Measurements from ENCODE around the gene USP15.
A peak's percentile ranks its signal among the peaks of the same experiment; 100 is the strongest.

USP15 gene

GRCh38 chr12:62382526-62382925 is 122.3 kb downstream of the USP15 start:
- H3K9ac ChIP-seq (ENCODE audit: low read length), result no peak overlapping the region
- H3K27me3 ChIP-seq (ENCODE audit: control insufficient read depth, insufficient read depth, low read length), result no peaks in the 10 kb centered on the region
- no peak overlapping the region for H3K27ac ChIP-seq (ENCODE audit: low read length)
- H3K4me3 ChIP-seq (ENCODE audit: low read length), result no peak overlapping the region
- no peaks in the 10 kb centered on the region for H3K36me3 ChIP-seq (ENCODE audit: control insufficient read depth, low read depth, low read length)
- H3K9me3 ChIP-seq (ENCODE audit: control insufficient read depth, low read depth, low read length), result no peaks in the 10 kb centered on the region
- H3K4me1 ChIP-seq (ENCODE audit: control insufficient read depth, low read depth, low read length), result no peaks in the 10 kb centered on the region

GRCh38 chr12:62396750-62397149 is 136.5 kb downstream of the USP15 start:
- H3K9ac ChIP-seq (ENCODE audit: low read length), result no peak overlapping the region
- no peaks in the 10 kb centered on the region for H3K4me1 ChIP-seq (ENCODE audit: control insufficient read depth, low read depth, low read length)
- H3K27ac ChIP-seq (ENCODE audit: low read length), result no peak overlapping the region
- H3K36me3 ChIP-seq (ENCODE audit: control insufficient read depth, low read depth, low read length), result peaks cover 20% of the 10 kb centered on the region
- no peak overlapping the region for H3K4me3 ChIP-seq (ENCODE audit: low read length)
- no peaks in the 10 kb centered on the region for H3K27me3 ChIP-seq (ENCODE audit: control insufficient read depth, insufficient read depth, low read length)
- H3K9me3 ChIP-seq (ENCODE audit: control insufficient read depth, low read depth, low read length), result no peaks in the 10 kb centered on the region

GRCh38 chr12:62400135-62400534 is 139.9 kb downstream of the USP15 start:
- Histone ChIP-seq H3K4me3 (ENCODE audit: low read length) (no peak overlapping the region), H3K36me3 (ENCODE audit: control insufficient read depth, low read depth, low read length) (peaks cover 9% of the 10 kb centered on the region), H3K9ac (ENCODE audit: low read length) (no peak overlapping the region), H3K27me3 (ENCODE audit: control insufficient read depth, insufficient read depth, low read length) (no peaks in the 10 kb centered on the region), H3K9me3 (ENCODE audit: control insufficient read depth, low read depth, low read length) (no peaks in the 10 kb centered on the region), H3K27ac (ENCODE audit: low read length) (no peak overlapping the region), H3K4me1 (ENCODE audit: control insufficient read depth, low read depth, low read length) (no peaks in the 10 kb centered on the region)

- H3K9ac ChIP-seq (ENCODE audit: low read length), result no peak overlapping the region
- no peak overlapping the region for H3K27ac ChIP-seq (ENCODE audit: low read length)
- no peaks in the 10 kb centered on the region for H3K4me1 ChIP-seq (ENCODE audit: control insufficient read depth, low read depth, low read length)
- H3K9me3 ChIP-seq (ENCODE audit: control insufficient read depth, low read depth, low read length), result no peaks in the 10 kb centered on the region
- no peaks in the 10 kb centered on the region for H3K27me3 ChIP-seq (ENCODE audit: control insufficient read depth, insufficient read depth, low read length)
- H3K36me3 ChIP-seq (ENCODE audit: control insufficient read depth, low read depth, low read length), result peaks cover 5% of the 10 kb centered on the region
- no peak overlapping the region for H3K4me3 ChIP-seq (ENCODE audit: low read length)
These were observed 141.4 kb downstream of the USP15 start for GRCh38 chr12:62401631-62402030.

- H3K27ac ChIP-seq (ENCODE audit: low read length), result no peak overlapping the region
- H3K27me3 ChIP-seq (ENCODE audit: control insufficient read depth, insufficient read depth, low read length), result no peaks in the 10 kb centered on the region
- no peak overlapping the region for H3K4me3 ChIP-seq (ENCODE audit: low read length)
- no peaks in the 10 kb centered on the region for H3K4me1 ChIP-seq (ENCODE audit: control insufficient read depth, low read depth, low read length)
- peaks cover 3% of the 10 kb centered on the region for H3K36me3 ChIP-seq (ENCODE audit: control insufficient read depth, low read depth, low read length)
- no peaks in the 10 kb centered on the region for H3K9me3 ChIP-seq (ENCODE audit: control insufficient read depth, low read depth, low read length)
- H3K9ac ChIP-seq (ENCODE audit: low read length), result no peak overlapping the region
These were observed 142.8 kb downstream of the USP15 start for GRCh38 chr12:62403031-62403430.

- H3K9ac ChIP-seq (ENCODE audit: low read length), result no peak overlapping the region
- no peak overlapping the region for H3K27ac ChIP-seq (ENCODE audit: low read length)
- H3K9me3 ChIP-seq (ENCODE audit: control insufficient read depth, low read depth, low read length), result no peaks in the 10 kb centered on the region
- H3K36me3 ChIP-seq (ENCODE audit: control insufficient read depth, low read depth, low read length), result peaks cover 3% of the 10 kb centered on the region
- H3K4me3 ChIP-seq (ENCODE audit: low read length), result no peak overlapping the region
- no peaks in the 10 kb centered on the region for H3K27me3 ChIP-seq (ENCODE audit: control insufficient read depth, insufficient read depth, low read length)
- H3K4me1 ChIP-seq (ENCODE audit: control insufficient read depth, low read depth, low read length), result no peaks in the 10 kb centered on the region
These were observed 147.4 kb downstream of the USP15 start for GRCh38 chr12:62407587-62407986.

- Histone ChIP-seq H3K9ac (ENCODE audit: low read length) (no peak overlapping the region), H3K36me3 (ENCODE audit: control insufficient read depth, low read depth, low read length) (peaks cover 3% of the 10 kb centered on the region), H3K27ac (ENCODE audit: low read length) (no peak overlapping the region)
These were observed 148.9 kb downstream of the USP15 start for GRCh38 chr12:62409068-62409467.

GRCh38 chr12:62414180-62414579 is 154.0 kb downstream of the USP15 start:
- Histone ChIP-seq H3K4me1 (ENCODE audit: control insufficient read depth, low read depth, low read length) (no peaks in the 10 kb centered on the region), H3K9me3 (ENCODE audit: control insufficient read depth, low read depth, low read length) (no peaks in the 10 kb centered on the region), H3K27ac (ENCODE audit: low read length) (no peak overlapping the region), H3K36me3 (ENCODE audit: control insufficient read depth, low read depth, low read length) (no peaks in the 10 kb centered on the region), H3K4me3 (ENCODE audit: low read length) (no peak overlapping the region), H3K9ac (ENCODE audit: low read length) (no peak overlapping the region), H3K27me3 (ENCODE audit: control insufficient read depth, insufficient read depth, low read length) (no peaks in the 10 kb centered on the region)

More at GRCh38 chr12:62409068-62409467, 148.9 kb downstream of the USP15 start:
- no peaks in the 10 kb centered on the region for H3K9me3 ChIP-seq (ENCODE audit: control insufficient read depth, low read depth, low read length)
- no peaks in the 10 kb centered on the region for H3K4me1 ChIP-seq (ENCODE audit: control insufficient read depth, low read depth, low read length)
- no peak overlapping the region for H3K4me3 ChIP-seq (ENCODE audit: low read length)
- no peaks in the 10 kb centered on the region for H3K27me3 ChIP-seq (ENCODE audit: control insufficient read depth, insufficient read depth, low read length)

- Histone ChIP-seq H3K4me3 (ENCODE audit: low read length) (no peak overlapping the region), H3K36me3 (ENCODE audit: control insufficient read depth, low read depth, low read length) (no peaks in the 10 kb centered on the region), H3K27ac (ENCODE audit: low read length) (no peak overlapping the region), H3K9me3 (ENCODE audit: control insufficient read depth, low read depth, low read length) (no peaks in the 10 kb centered on the region), H3K27me3 (ENCODE audit: control insufficient read depth, insufficient read depth, low read length) (no peaks in the 10 kb centered on the region), H3K4me1 (ENCODE audit: control insufficient read depth, low read depth, low read length) (no peaks in the 10 kb centered on the region), H3K9ac (ENCODE audit: low read length) (no peak overlapping the region)
These were observed 165.9 kb downstream of the USP15 start for GRCh38 chr12:62426089-62426488.

- Histone ChIP-seq H3K36me3 (ENCODE audit: control insufficient read depth, low read depth, low read length) (no peaks in the 10 kb centered on the region), H3K27me3 (ENCODE audit: control insufficient read depth, insufficient read depth, low read length) (peaks cover 26% of the 10 kb centered on the region), H3K4me3 (ENCODE audit: low read length) (no peak overlapping the region), H3K9ac (ENCODE audit: low read length) (no peak overlapping the region), H3K4me1 (ENCODE audit: control insufficient read depth, low read depth, low read length) (no peaks in the 10 kb centered on the region), H3K27ac (ENCODE audit: low read length) (no peak overlapping the region), H3K9me3 (ENCODE audit: control insufficient read depth, low read depth, low read length) (no peaks in the 10 kb centered on the region)
These were observed 169.3 kb downstream of the USP15 start for GRCh38 chr12:62429457-62429856.

GRCh38 chr12:62434494-62435302 is 174.5 kb downstream of the USP15 start:
- peaks cover 53% of the 10 kb centered on the region for H3K27me3 ChIP-seq (ENCODE audit: control insufficient read depth, insufficient read depth, low read length)
- H3K4me3 ChIP-seq (ENCODE audit: low read length), result peak overlapping the region; percentile 53
- H3K27ac ChIP-seq (ENCODE audit: low read length), result no peak overlapping the region
- H3K9me3 ChIP-seq (ENCODE audit: control insufficient read depth, low read depth, low read length), result no peaks in the 10 kb centered on the region
- no peaks in the 10 kb centered on the region for H3K4me1 ChIP-seq (ENCODE audit: control insufficient read depth, low read depth, low read length)
- H3K9ac ChIP-seq (ENCODE audit: low read length), result no peak overlapping the region
- no peaks in the 10 kb centered on the region for H3K36me3 ChIP-seq (ENCODE audit: control insufficient read depth, low read depth, low read length)

Data from iPS-18a (cell line).